ENCODE results near the gene COPG2. TPM values are rescaled to one million over a fixed set of nuclear protein-coding genes. Genes with fewer than 3 reads are reported as not detected.
A peak's percentile ranks its signal among the peaks of the same experiment; 100 is the strongest.

The COPG2 gene
- total and polyA plus RNA-seq, 2 experiments from 2014 or later: 3.0 to 41.0 TPM

DNA sequence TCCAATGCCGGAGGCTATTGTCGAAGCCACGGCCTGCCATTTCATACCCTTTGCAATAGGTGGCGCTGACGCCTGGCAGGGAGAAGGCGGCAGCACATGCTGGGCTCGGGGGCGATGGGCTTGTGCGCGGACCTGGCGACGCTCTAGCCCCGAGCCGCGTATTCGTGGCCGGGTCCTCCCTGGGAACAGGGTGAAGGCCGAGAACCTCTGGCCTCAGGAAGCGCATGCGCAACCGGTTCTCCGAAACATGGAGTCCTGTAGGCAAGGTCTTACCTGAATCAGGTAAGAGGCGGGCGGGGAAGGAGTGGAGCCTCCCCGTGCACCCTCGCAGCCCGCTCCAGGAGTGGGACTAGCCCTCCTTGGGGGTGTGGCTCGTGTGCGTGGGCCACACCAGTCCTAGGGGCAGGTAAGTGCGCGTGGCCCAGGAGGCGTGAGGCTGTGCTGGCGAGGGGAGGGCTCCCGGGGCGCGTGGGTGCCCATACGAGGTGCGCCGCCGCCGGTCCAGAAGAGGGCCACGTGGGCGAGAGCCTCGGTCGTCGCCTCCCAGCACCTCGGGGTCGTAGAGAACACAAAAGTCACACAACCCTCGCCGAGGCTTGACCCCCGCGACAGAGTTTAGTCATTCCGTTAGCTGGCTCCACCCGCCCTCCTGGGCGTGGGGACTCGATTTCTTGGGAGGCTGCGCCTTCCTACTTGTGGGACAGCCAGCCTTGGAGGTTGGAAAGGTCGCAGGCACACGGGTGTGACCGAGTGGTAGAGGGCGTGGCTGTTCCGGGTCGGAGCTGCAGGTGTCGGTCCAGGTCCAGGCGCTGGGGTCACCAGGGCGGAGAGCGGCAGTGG is 182.2 kb downstream of the COPG2 start:
- Histone ChIP-seq H3K9me3 (ENCODE audit: low read depth) (no peaks in the 10 kb centered on the region), H3K27me3 (no peaks in the 10 kb centered on the region), H2AFZ (peak overlapping the region; percentile 55), H3K4me3 (no peak overlapping the region), H4K20me1 (ENCODE audit: insufficient read depth, poor library complexity, severe bottlenecking) (no peaks in the 10 kb centered on the region), H3K79me2 (no peaks in the 10 kb centered on the region), H3K4me1 (ENCODE audit: insufficient read depth) (peaks cover 25% of the 10 kb centered on the region), H3K4me2 (peak overlapping the region; percentile 76), H3K27ac (peak overlapping the region; percentile 58), H3K9me2 (replicated peaks; ENCODE audit: insufficient read depth) (no peaks in the 10 kb centered on the region), H3K36me3 (replicated peaks; ENCODE audit: insufficient read depth, low read depth) (no peaks in the 10 kb centered on the region)
- TF ChIP-seq, protein P1, sequence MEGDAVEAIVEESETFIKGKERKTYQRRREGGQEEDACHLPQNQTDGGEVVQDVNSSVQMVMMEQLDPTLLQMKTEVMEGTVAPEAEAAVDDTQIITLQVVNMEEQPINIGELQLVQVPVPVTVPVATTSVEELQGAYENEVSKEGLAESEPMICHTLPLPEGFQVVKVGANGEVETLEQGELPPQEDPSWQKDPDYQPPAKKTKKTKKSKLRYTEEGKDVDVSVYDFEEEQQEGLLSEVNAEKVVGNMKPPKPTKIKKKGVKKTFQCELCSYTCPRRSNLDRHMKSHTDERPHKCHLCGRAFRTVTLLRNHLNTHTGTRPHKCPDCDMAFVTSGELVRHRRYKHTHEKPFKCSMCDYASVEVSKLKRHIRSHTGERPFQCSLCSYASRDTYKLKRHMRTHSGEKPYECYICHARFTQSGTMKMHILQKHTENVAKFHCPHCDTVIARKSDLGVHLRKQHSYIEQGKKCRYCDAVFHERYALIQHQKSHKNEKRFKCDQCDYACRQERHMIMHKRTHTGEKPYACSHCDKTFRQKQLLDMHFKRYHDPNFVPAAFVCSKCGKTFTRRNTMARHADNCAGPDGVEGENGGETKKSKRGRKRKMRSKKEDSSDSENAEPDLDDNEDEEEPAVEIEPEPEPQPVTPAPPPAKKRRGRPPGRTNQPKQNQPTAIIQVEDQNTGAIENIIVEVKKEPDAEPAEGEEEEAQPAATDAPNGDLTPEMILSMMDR (IDR thresholded peaks at IDR 0.05; ENCODE audit: poor library complexity): peak; percentile 53
- TF ChIP-seq EZH2phosphoT487 (IDR thresholded peaks at IDR 0.05; ENCODE audit: low read depth, severe bottlenecking, unreplicated experiment): no peak
- 46% methylated on average over 61 of the region's 67 CpGs for WGBS (ENCODE audit: low lambda C conversion rate, missing lambda C conversion rate)
- DNase-seq (ENCODE audit: low spot score): peak; percentile 74

GRCh38 chr7:130485734-130486113 is 182.8 kb downstream of the COPG2 start:
- H3K9me2 ChIP-seq (replicated peaks; ENCODE audit: insufficient read depth): no peaks in the 10 kb centered on the region
- WGBS (ENCODE audit: low lambda C conversion rate, missing lambda C conversion rate): 91% methylated on average over 11 of the region's 11 CpGs
- no peaks in the 10 kb centered on the region for H3K9me3 ChIP-seq (ENCODE audit: low read depth)
- H3K79me2 ChIP-seq: no peaks in the 10 kb centered on the region
- peak overlapping the region; percentile 76 for H3K4me2 ChIP-seq
- no peaks in the 10 kb centered on the region for H3K36me3 ChIP-seq (replicated peaks; ENCODE audit: insufficient read depth, low read depth)
- peak overlapping the region; percentile 55 for H2AFZ ChIP-seq
- no peak for TF ChIP-seq EZH2 (IDR thresholded peaks at IDR 0.05; ENCODE audit: borderline replicate concordance)
- TF ChIP-seq, protein P1 (IDR thresholded peaks at IDR 0.05; ENCODE audit: poor library complexity): no peak
- TF ChIP-seq EZH2phosphoT487 (IDR thresholded peaks at IDR 0.05; ENCODE audit: low read depth, severe bottlenecking, unreplicated experiment): no peak
- no peak for DNase-seq (ENCODE audit: low spot score)
- no peaks in the 10 kb centered on the region for H4K20me1 ChIP-seq (ENCODE audit: insufficient read depth, poor library complexity, severe bottlenecking)
- no peak overlapping the region for H3K27ac ChIP-seq
- H3K4me3 ChIP-seq: no peak overlapping the region
- H3K4me1 ChIP-seq (ENCODE audit: insufficient read depth): peaks cover 25% of the 10 kb centered on the region
- no peaks in the 10 kb centered on the region for H3K27me3 ChIP-seq

DNA sequence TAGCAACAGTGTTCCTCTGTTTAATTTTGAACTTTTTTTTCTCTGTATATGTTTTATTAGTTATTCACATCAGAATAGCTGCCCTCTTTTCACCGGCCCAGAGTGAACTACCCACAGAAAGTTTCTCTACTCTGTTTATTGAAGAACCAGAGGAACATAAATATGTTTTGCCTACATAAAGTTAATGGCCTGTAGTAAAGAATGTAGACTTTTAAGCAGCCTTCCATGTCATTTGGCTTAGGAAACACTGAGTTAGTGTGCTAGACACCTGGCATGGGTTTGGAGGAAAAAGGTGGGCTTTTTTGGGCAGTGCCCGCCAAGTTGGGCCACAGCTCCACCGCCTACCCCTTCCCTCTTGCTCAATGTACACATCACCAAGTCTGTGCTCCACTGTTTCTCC is 185.5 kb downstream of the COPG2 start:
- no peaks in the 10 kb centered on the region for H3K9me2 ChIP-seq (replicated peaks; ENCODE audit: insufficient read depth)
- H3K27me3 ChIP-seq: no peaks in the 10 kb centered on the region
- no peaks in the 10 kb centered on the region for H4K20me1 ChIP-seq (ENCODE audit: insufficient read depth, poor library complexity, severe bottlenecking)

GRCh38 chr7:130481898-130482297 is 186.7 kb downstream of the COPG2 start:
- no peaks in the 10 kb centered on the region for H3K9me3 ChIP-seq (ENCODE audit: low read depth)
- no peaks in the 10 kb centered on the region for H3K9me2 ChIP-seq (replicated peaks; ENCODE audit: insufficient read depth)
- H3K4me1 ChIP-seq (ENCODE audit: insufficient read depth): no peaks in the 10 kb centered on the region
- no peaks in the 10 kb centered on the region for H4K20me1 ChIP-seq (ENCODE audit: insufficient read depth, poor library complexity, severe bottlenecking)
- H3K27ac ChIP-seq: peak overlapping the region; percentile 54
- DNase-seq (ENCODE audit: low spot score): peak; percentile 35
- H3K36me3 ChIP-seq (replicated peaks; ENCODE audit: insufficient read depth, low read depth): no peaks in the 10 kb centered on the region
- H3K79me2 ChIP-seq: no peaks in the 10 kb centered on the region
- H3K4me3 ChIP-seq: no peak overlapping the region
- peak overlapping the region; percentile 45 for H2AFZ ChIP-seq
- H3K27me3 ChIP-seq: no peaks in the 10 kb centered on the region
- H3K4me2 ChIP-seq: no peak overlapping the region
- 62% methylated on average over 1 of the region's 1 CpG for WGBS (ENCODE audit: low lambda C conversion rate, missing lambda C conversion rate)
- TF ChIP-seq, protein P1 (IDR thresholded peaks at IDR 0.05; ENCODE audit: poor library complexity): no peak
- no peak for TF ChIP-seq EZH2phosphoT487 (IDR thresholded peaks at IDR 0.05; ENCODE audit: low read depth, severe bottlenecking, unreplicated experiment)
- no peak for TF ChIP-seq EZH2 (IDR thresholded peaks at IDR 0.05; ENCODE audit: borderline replicate concordance)

More for the DNA sequence above, 185.5 kb downstream of the COPG2 start:
- TF ChIP-seq EZH2phosphoT487 (IDR thresholded peaks at IDR 0.05; ENCODE audit: low read depth, severe bottlenecking, unreplicated experiment) (no peak), EZH2 (IDR thresholded peaks at IDR 0.05; ENCODE audit: borderline replicate concordance) (no peak)
- WGBS (ENCODE audit: low lambda C conversion rate, missing lambda C conversion rate): 84% methylated on average over 3 of the region's 3 CpGs
- no peak for DNase-seq (ENCODE audit: low spot score)
- no peaks in the 10 kb centered on the region for H3K4me1 ChIP-seq (ENCODE audit: insufficient read depth)
- H3K4me3 ChIP-seq: no peak overlapping the region
- H3K79me2 ChIP-seq: no peaks in the 10 kb centered on the region
- H3K27ac ChIP-seq: peak overlapping the region; percentile 43
- H3K4me2 ChIP-seq: no peak overlapping the region
- H3K36me3 ChIP-seq (replicated peaks; ENCODE audit: insufficient read depth, low read depth): no peaks in the 10 kb centered on the region
- H2AFZ ChIP-seq: no peak overlapping the region
- no peaks in the 10 kb centered on the region for H3K9me3 ChIP-seq (ENCODE audit: low read depth)

Measured in hepatocyte (in vitro differentiated cells).